ENCODE measurements around the gene ZNF692.

ZNF692 gene

GRCh38 chr1:248839168-248839555 lies 19.7 kb downstream of the ZNF692 start:
- ChIA-PET POLR2A (ENCODE audit: low non-redundant PET) (interaction anchor here (0.8 to 2.3 kb wide), 4 partner anchors 10 to 20 kb away, joined by 3 to 21 read pairs (median 6); partner anchors contain the start of genes SH3BP5L and ZNF692), CTCF (interaction anchor here (0.5 to 1.3 kb wide), 2 partner anchors 19 to 67 kb away, joined by 3 to 4 read pairs; partner anchors contain the start of gene PGBD2)
- no peak for DNase-seq (ENCODE audit: low spot score)
- peak overlapping the region; percentile 96 for H3K27ac ChIP-seq
- no peak for TF ChIP-seq CTCF (conservative IDR thresholded peaks at IDR 0.05; ENCODE audit: low read depth)

GRCh38 chr1:248838357-248839167 lies 20.3 kb downstream of the ZNF692 start:
- DNase-seq (ENCODE audit: low spot score) = peak; percentile 90
- ChIA-PET POLR2A (ENCODE audit: low non-redundant PET) (interaction anchor here (0.6 to 2.3 kb wide), 9 partner anchors 10 to 1977 kb away, joined by 3 to 21 read pairs (median 5); partner anchors contain the start of genes PGBD2, SH3BP5L and ZNF692), CTCF (interaction anchor here (0.5 to 1.3 kb wide), 3 partner anchors 10 to 67 kb away, joined by 3 to 4 read pairs (median 3); partner anchors contain the start of gene PGBD2)
- peak overlapping the region; percentile 96 for H3K27ac ChIP-seq
- TF ChIP-seq CTCF (conservative IDR thresholded peaks at IDR 0.05; ENCODE audit: low read depth) = no peak

- ChIA-PET CTCF (interaction anchor here (1.0 to 1.6 kb wide), 2 partner anchors 9 to 12 kb away, joined by 3 to 5 read pairs; partner anchors contain the start of gene SH3BP5L), POLR2A (ENCODE audit: low non-redundant PET) (interaction anchor here (0.6 to 2.3 kb wide), 7 partner anchors 11 to 1976 kb away, joined by 3 to 21 read pairs (median 5); partner anchors contain the start of genes PGBD2, SH3BP5L and ZNF692)
- peak; percentile 97 for DNase-seq (ENCODE audit: low spot score)
- no peak for TF ChIP-seq CTCF (conservative IDR thresholded peaks at IDR 0.05; ENCODE audit: low read depth)
- peak within 1 kb of the TSS; percentile 96 for H3K27ac ChIP-seq
Observed at GRCh38 chr1:248837781-248838356, 21.0 kb downstream of the ZNF692 start, which contains the start of gene ZNF672. Gene ZNF672, plus strand, starts transcription at chr1:248838224. Its CDS starts 9,051 bp downstream, at chr1:248847275.

GRCh38 chr1:248837045-248837780 lies 21.7 kb downstream of the ZNF692 start:
- CTCF ChIA-PET = interaction anchor here (1.0 to 1.6 kb wide), 2 partner anchors 8 to 11 kb away, joined by 3 to 5 read pairs; partner anchors contain the start of gene SH3BP5L
- peak overlapping the region; percentile 96 for H3K27ac ChIP-seq
- POLR2A ChIA-PET (ENCODE audit: low non-redundant PET) = interaction anchor here (0.7 to 2.3 kb wide), 6 partner anchors 10 to 1976 kb away, joined by 3 to 21 read pairs (median 6); partner anchors contain the start of genes PGBD2, SH3BP5L and ZNF692
- DNase-seq (ENCODE audit: low spot score) = no peak
- TF ChIP-seq CTCF (conservative IDR thresholded peaks at IDR 0.05; ENCODE audit: low read depth) = no peak

GRCh38 chr1:248834343-248834940 lies 24.4 kb downstream of the ZNF692 start:
- H3K27ac ChIP-seq = no peak overlapping the region
- no peak for TF ChIP-seq CTCF (conservative IDR thresholded peaks at IDR 0.05; ENCODE audit: low read depth)
- ChIA-PET POLR2A (ENCODE audit: low non-redundant PET) (no interaction called here), CTCF (no interaction called here)
- DNase-seq (ENCODE audit: low spot score) = no peak

Measured in RWPE1 (cell line).